HG03565 (cell line): Measurements from ENCODE around the gene GLT1D1.
"Not testable (repeated sequence)": the region's sequence is repeated elsewhere in the genome, so short reads cannot be mapped to it uniquely, and the experiment has no call there.

Experiments
- ATAC-seq: cut with Tn5 transposase; IDR thresholded peaks from one replicate; pipeline ENCODE4 v1.9.1; 2021; ENCODE audit warnings: mild to moderate bottlenecking, moderate library complexity; ENCODE audit not compliant: unreplicated experiment

Gene GLT1D1

GRCh38 chr12:128820253-128820652 is 33.0 kb upstream of the GLT1D1 start:
- ATAC-seq: no peak

GRCh38 chr12:128820723-128821432 is 32.4 kb upstream of the GLT1D1 start:
- peak; percentile 42 for ATAC-seq

- ATAC-seq: peak; percentile 16
Observed at GRCh38 chr12:128823216-128823915, 29.9 kb upstream of the GLT1D1 start.

- peak; percentile 74 for ATAC-seq
Observed at GRCh38 chr12:128823916-128824839, 29.1 kb upstream of the GLT1D1 start, which contains the start of gene SLC15A4. Gene SLC15A4 (minus strand): TSS chr12:128823958. CDS start chr12:128823943, 15 bp downstream.

- no peak for ATAC-seq
Observed at GRCh38 chr12:128825835-128826234, 27.4 kb upstream of the GLT1D1 start.

GRCh38 chr12:128827724-128828123 is 25.6 kb upstream of the GLT1D1 start:
- ATAC-seq: no peak

- peak; percentile 90 for ATAC-seq
Observed at GRCh38 chr12:128829861-128830504, 23.3 kb upstream of the GLT1D1 start.

GRCh38 chr12:128830505-128830893 is 22.8 kb upstream of the GLT1D1 start:
- peak; percentile 46 for ATAC-seq

GRCh38 chr12:128833418-128833817 is 19.9 kb upstream of the GLT1D1 start:
- ATAC-seq: no peak

- not testable (repeated sequence) for ATAC-seq
Observed at GRCh38 chr12:128839885-128840284, 13.4 kb upstream of the GLT1D1 start.

- ATAC-seq: peak; percentile 86
Observed at GRCh38 chr12:128840862-128841468, 12.3 kb upstream of the GLT1D1 start.

GRCh38 chr12:128842579-128842978 is 10.7 kb upstream of the GLT1D1 start:
- ATAC-seq: no peak

GRCh38 chr12:128843538-128843937 is 9.7 kb upstream of the GLT1D1 start:
- no peak for ATAC-seq

GRCh38 chr12:128844031-128844635 is 9.1 kb upstream of the GLT1D1 start:
- ATAC-seq: no peak

GRCh38 chr12:128846671-128847070 is 6.6 kb upstream of the GLT1D1 start:
- not testable (repeated sequence) for ATAC-seq

GRCh38 chr12:128848371-128848770 is 4.9 kb upstream of the GLT1D1 start:
- no peak for ATAC-seq

GRCh38 chr12:128849806-128850205 is 3.5 kb upstream of the GLT1D1 start:
- not testable (repeated sequence) for ATAC-seq

- ATAC-seq: no peak
Observed at GRCh38 chr12:128850400-128850799, 2.9 kb upstream of the GLT1D1 start.

GRCh38 chr12:128851429-128851828 is 1.8 kb upstream of the GLT1D1 start:
- not testable (repeated sequence) for ATAC-seq
